NCI-H1417 treated with DMSO at 0.1 percent for 48 hours (cell line): ENCODE measurements around the gene SPATA13.

Source experiments
- DNase-seq: peaks from one replicate; lab custom pipeline; 2025; lab: John Stamatoyannopoulos, UW

SPATA13 gene

DNA sequence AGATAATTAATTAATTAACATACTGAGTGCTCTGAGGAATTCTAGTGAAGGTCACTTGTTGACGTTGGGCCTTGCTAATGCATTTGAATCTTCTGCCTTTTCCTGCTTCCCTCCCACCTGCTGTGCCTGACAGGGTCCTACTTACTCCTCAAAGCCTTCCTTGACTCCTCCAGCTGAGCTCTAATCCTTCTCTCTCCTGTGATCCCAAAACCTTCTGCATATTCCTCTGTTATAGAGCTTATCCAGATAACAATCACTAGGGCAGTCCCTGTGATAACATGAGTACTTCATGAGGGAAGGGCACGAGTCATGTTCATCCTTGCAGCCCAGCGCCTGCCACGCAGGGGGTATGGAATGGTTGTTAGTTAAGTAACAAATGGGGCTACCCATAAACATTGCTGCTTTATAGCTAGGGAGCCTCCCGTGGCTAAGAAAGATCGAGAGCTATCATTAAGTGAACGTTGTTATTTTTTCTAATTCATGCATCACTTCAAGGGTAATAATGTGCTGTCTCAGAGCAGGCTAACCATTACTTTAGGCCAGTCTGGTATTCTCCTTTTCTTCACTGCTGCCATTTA, 19.1 kb upstream of the SPATA13 start:
- DNase-seq, result peak; percentile 20

DNA sequence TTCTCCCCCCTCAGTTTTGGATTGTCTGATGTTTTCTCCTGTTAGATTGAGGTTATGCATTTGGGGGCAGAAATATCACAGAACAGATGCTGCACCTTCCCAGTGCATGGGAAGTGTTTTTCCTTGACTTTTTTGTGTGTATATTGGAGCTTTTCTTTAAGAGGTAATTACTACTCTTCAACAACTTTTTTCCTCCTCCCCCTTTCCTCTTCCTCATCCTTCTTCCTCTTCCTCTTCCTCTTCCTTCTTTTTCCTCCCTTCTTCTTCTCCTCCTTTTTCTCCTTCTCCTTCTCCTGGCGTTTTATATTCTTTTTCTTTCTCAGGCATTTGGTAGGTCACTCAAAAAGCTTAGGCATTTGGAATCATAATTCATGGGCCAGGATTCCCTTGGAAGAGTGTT, 18.1 kb upstream of the SPATA13 start:
- no peak for DNase-seq

DNA sequence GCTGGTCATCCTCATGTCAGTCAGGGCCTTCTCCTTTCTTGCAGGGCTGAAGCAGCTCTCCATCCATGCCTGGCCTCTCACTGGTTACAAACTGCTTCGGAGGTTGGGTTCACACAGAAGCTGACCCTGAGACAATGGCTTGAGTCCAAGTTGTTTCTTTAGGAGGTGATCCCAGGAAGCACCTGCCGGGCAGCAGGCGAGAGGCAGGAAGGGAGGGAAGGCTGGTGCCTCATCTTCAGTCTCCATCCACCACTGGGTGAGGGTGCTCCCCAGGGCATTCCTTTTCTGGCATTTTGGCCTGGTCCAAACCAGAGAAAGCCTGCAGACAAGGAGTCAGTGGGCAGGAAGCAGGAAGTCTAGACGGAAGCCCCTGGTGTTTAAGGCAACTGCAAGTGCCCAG, 17.6 kb upstream of the SPATA13 start:
- DNase-seq, result no peak

GRCh38 chr13:24145240-24145639, 15.3 kb upstream of the SPATA13 start:
- no peak for DNase-seq

DNA sequence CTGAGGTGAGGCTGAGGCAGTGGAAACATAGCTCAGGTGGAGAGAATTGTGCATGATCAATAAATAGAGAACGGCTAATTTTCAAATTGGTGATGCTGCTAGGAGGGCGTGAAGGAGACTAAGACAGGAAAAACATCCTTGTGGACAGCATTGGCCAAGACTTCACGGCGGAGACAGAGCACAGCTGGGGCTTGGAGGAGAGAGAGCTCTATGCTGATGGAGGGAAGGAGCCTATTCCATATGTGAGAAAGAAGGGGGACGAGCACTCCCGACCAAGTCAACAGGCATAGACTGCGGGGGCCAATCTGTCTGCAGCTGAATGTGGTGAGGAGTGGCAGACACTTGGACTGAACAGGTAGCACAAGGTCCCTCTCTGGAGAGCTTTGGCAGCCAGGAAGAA, 14.8 kb upstream of the SPATA13 start:
- no peak for DNase-seq

DNA sequence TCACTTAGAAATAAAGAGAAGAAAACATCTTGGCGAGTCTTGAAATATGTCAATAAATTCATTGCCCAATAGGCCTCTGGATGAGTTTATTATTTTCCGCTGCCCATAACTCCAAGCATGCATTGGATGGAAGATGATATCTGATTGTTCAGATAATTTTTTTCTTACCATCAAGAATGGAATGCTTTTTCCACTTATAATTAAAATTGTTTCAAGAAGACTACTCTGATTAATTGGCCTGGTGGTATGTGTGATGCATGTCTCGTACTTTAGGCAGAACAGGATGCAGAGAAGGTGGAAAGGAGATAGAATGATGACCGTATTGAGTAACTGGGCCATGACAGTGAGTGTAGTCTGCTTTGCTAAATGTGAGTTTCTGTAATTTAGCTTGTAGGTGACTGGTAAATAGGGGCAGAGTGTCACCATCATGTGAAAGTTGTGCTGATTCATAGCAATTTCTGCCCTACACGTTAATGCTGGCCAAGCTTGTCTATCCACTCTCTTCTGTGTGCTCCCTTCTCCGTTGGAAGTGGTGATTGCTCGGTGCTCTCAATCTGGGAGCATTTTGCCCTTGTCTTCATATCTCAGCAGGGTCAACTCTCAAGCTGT, 13.5 kb upstream of the SPATA13 start:
- no peak for DNase-seq

DNA sequence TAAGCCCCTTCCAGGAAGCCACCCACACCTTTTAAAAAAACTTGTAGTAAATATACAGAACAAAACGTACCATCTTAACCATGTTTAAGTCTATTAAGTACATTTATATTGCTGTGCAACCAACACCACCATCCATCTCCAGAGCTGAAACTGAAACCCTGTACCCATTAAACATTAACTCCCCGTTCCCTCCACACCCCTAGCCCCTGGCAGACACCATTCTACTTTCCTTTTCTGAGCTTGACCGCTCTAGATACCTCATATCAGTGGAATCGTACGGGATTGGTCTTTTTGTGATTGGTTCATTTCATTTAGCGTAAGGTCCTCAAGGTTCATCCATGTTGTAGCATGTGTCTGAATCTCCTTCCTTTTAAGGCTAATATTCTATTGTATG, 13.0 kb upstream of the SPATA13 start:
- no peak for DNase-seq

DNA sequence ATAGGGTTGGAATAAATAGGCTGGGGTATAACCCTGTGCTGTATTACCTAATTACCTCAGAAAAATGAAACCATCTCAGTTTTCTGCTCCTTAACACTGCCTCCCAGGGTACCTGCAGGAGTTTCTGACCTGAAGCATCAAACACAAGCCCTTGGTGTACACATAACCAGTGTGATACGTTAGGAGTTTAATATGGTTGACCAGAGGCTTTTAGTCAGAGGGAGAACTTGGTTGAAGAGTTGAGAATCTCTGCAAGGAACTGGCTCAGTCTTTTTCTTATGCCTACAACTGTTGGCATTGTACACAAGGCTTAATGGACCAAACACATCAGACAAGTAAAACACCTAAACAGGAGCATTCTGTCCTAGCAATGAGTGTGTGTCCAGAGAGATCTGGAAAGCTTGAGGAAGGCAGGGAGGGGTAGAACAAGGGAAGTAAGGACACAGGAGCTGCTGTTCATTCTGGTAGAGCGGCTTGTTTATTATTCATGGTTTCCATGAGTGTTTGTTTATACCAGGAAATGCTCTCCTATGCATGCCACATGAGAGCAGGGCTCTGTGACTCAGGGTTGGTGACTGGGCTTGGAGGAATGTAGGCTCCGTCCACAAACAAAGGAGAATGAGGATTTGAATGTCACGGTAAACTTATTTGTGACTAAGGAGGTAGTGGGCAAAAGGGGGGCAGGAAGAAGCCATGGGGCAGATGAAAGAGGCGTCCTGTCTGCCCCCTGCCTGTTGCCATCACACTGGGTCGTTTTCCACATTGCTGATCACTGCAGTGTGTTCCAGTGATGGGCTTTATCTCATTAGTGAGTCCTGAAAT, 11.9 kb upstream of the SPATA13 start:
- DNase-seq, result no peak

DNA sequence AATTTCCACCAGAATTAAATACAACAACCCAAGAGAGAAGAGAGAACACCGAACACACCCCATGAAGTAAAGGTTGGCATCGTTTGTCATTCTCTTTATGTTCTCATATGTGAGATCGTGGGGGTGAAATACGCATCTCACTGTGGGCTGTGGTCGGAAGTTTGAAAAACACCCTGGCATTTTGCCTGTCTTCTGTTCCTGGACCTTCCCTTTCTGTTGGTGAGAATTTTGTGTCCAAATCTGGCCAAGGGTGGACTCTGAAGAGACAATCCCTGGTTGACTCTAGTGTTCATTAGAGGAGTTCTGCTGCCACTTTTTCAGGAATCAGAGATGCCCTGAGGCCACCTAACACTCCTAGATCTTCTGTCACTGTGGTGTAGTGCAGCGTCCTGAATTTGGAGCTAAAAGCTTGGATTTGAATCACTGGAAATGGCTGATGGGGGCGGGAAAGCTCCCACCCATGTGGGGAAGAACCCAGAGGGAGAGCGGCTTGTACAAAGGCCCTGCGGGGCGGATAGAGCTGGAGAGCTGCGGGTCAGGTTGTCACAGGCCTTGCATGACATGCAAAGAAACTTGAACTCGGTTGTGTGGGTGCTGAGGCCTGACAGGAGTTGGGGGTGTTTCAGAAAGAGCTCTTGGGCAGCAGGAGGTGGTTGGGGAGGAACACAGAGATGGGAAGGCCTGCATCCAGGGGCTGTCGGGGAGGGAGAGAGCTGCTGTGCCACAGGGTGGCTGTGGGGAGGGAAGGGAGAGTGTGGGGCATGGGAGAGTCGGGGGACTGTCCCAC, 11.1 kb upstream of the SPATA13 start:
- no peak for DNase-seq

GRCh38 chr13:24150572-24150971, 9.9 kb upstream of the SPATA13 start:
- DNase-seq, result no peak

DNA sequence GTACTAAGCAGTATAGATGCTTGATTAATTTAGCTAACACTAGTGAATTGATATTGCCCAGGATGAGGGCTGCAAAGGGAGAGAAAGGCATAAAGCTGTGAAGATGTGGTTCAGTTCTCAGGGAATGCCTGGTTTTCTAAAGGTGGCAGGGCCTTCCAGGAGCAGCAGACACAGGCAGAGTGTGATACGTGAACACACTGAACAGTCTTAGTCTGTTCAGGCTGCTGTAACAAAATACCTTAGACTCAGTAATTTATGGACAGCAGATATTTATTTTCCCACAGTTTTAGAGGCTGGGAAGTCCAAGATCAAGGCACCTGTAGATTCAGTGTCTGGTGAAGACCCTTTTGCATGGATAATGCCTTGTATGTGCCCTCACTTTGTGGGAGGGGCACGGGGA, 8.7 kb upstream of the SPATA13 start:
- no peak for DNase-seq

DNA sequence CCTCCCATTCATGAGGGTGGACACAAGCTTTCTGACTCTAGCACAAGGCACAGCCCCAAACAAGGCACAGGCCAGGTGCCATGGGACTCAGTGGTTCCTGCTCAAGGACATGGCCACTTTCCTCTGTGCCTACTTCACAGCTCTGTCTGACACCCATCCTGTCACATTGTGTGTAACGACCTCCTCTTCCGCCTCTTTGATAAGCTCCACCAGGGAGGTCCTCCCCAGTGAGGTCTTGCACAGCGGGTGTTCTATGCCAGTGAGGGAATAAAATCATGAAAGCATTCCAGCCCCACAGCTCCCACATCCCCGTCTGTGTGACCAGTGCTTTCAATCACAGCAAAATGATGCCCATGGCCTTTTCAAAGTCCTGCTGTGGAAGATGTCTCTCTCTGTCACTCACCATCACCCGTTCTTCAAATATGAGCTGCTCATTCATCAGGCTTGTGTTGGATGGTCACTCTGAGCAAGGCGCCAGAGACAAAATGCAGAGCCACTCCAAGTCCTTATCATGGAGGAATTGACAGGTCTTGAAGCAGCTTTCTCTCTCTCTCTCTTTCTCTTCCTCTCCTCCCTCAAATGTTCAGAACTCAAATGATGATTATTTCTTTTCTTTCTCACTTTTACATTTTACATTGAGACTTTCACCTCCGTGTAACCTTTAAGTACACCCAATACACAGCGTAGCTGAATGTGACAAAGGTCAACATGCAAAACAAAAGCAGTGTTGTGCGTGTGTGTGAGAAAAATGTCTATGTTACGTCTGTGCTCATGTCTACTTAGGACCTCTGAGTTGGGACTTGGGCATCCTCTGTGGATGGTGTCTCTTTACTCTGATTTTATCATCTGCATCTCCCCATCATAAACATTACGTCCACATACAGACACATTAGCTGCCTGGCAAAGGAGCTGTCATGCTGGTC, 8.0 kb upstream of the SPATA13 start:
- no peak for DNase-seq

GRCh38 chr13:24153347-24153746, 7.2 kb upstream of the SPATA13 start:
- DNase-seq, result no peak

GRCh38 chr13:24153979-24154701, 6.4 kb upstream of the SPATA13 start:
- no peak for DNase-seq

- DNase-seq, result no peak
Observed at GRCh38 chr13:24159357-24159756, 1.2 kb upstream of the SPATA13 start.

DNA sequence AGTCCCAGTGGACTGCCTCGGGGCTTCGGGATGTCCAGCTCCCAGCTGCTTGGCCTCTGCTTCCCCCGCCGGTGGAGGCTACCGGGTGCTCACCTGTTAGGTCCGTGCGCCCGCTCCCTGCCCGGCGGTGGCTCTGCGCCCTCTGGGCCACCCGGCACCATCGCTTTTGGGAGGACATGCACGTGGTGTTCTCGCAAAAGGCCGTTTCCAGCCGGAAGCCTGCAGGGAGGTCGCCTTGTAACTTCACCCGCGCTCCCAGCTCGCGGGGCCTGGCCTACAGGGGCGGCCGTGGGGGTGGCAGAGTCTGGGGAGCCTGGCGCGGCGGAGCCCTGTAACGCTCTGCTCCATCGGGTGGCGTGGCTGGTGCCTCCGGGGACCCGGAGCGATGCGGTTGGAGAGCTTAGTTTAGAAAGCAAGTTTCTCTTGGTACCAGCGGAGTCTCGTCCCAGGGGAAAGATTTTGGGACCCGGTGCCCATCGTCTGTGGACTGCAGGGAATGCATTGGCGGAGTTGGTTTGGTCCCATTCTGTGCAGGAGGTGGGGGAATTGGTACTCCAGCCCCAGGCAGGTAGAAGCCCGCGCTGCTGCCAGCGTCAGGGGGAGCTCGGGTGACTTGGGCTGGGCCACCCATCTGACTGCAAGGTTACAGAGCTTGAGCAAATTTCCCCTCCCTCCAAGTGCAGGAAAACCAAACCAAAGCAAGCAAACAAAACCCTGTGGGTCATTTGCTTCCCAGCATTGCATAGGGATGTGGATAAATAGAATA, 673 bp downstream of the SPATA13 start:
- no peak for DNase-seq

GRCh38 chr13:24161980-24162525, 1.5 kb downstream of the SPATA13 start:
- DNase-seq, result no peak

DNA sequence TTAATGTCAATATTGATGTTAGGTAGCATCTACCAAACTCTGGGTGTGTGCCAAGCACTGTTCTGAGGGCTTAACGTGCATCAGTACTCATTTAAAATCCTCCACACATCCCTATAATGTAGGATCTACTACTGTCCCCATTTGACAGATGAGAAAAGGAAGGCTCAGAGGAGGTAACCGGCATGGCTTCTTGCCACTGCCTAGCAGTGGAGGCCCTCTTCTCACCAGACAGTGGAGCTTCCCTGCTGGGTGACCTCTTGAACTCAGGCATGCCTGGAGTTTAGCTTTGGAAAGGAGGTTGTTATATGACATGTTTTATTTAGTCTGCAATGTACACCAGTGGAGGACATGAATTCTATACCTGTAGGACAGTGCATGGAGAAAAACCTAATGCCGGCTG, 2.1 kb downstream of the SPATA13 start:
- DNase-seq, result no peak

GRCh38 chr13:24165746-24166145, 5.2 kb downstream of the SPATA13 start:
- no peak for DNase-seq

- DNase-seq, result no peak
Observed at GRCh38 chr13:24166561-24166960, 6.0 kb downstream of the SPATA13 start.
